ENCODE data around the gene ZBED2.
"Not testable (repeated sequence)": the region's sequence is repeated elsewhere in the genome, so short reads cannot be mapped to it uniquely, and the experiment has no call there.

ZBED2 gene

DNA sequence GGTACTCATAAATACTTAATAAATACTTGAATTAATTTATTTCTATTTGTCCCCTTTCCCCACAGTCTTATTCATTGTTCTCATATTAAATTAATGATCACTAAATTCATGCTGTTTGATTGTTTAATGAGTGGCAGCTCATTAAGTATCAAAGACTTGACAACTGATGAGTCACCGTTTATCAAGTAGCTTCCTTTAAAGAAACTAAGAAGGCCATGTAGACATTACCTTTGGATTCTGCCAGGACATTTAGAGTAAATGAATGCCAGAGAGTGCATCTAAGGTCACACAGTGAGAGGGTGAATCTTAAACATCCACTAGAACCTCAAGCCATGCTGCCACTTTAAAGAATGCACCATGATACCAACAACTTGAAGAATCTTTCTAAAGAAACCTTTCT is 23.9 kb downstream of the ZBED2 start:
- no peak for DNase-seq (ENCODE audit: low spot score)

DNA sequence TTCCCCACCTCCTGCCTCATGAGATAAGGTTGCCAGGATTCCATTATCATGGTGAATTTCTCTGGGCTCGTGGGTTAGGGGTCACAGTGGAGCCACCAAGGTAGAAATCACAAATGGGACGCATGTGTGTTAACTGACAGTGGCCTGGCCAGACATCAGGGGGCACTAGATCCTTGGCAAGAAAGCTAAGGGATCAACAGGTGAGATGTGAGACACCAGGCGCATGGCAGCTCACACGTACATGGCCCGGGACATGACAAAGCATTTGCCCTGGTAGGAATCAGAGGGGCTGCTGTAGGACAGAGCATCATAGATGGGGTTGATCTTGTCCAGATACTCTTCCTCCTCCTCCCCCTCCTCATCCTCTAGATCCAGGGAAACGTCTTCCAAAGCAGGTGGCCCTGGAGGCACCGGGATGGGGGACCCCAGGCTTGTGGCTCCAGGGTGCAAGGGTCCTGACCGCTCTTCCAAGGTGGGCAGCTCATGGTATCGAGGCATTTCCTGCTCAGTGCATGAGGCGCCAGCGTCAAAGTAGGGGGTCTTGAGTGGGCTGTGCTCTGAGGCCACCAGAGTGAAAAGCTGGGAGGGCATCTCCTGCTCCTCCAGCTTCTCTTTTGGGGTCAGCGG is 24.6 kb downstream of the ZBED2 start:
- DNase-seq (ENCODE audit: low spot score), result no peak

GRCh38 chr3:111568911-111569310 is 26.2 kb downstream of the ZBED2 start:
- no peak for DNase-seq (ENCODE audit: low spot score)

GRCh38 chr3:111568355-111568754 is 26.8 kb downstream of the ZBED2 start:
- no peak for DNase-seq (ENCODE audit: low spot score)

GRCh38 chr3:111566844-111567243 is 28.3 kb downstream of the ZBED2 start:
- DNase-seq (ENCODE audit: low spot score), result no peak

GRCh38 chr3:111561902-111562301 is 33.2 kb downstream of the ZBED2 start:
- DNase-seq (ENCODE audit: low spot score), result not testable (repeated sequence)

GRCh38 chr3:111548756-111549155 is 46.4 kb downstream of the ZBED2 start:
- DNase-seq (ENCODE audit: low spot score), result no peak

- DNase-seq (ENCODE audit: low spot score), result no peak
Observed at GRCh38 chr3:111548092-111548491, 47.1 kb downstream of the ZBED2 start.

- DNase-seq (ENCODE audit: low spot score), result no peak
Observed at GRCh38 chr3:111547631-111548030, 47.5 kb downstream of the ZBED2 start.

DNA sequence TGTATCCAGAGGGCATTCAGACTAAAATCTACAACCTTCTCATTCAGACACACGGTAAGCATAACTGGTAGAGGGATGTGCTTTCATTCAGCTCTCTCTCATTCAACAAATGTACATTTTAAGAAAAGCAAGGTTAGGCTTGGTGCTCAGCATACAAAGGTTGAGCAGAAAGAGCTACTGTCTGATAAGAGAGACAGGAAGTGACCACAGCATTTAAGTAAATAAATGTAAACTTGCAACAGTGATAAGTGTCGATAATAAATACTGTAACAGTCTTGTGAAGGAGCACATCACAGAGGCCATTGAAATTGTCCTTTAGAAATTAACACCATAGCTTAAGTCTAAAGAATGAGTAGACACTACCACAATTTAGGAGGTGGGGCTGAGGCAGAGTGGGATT is 49.8 kb downstream of the ZBED2 start:
- no peak for DNase-seq (ENCODE audit: low spot score)

Measured in hematopoietic multipotent progenitor cell treated with erythropoietin and hydrocortisone succinate and interleukin-3 and kit ligand, for 17 days (in vitro differentiated cells).